Measurements from ENCODE around the gene POC1B. TPM values are rescaled to one million over a fixed set of nuclear protein-coding genes. Genes with fewer than 3 reads are reported as not detected.

The POC1B gene
- total and polyA plus RNA-seq, 2 donors (not counting 3 experiments of a cell fraction or from before 2014, with no cell fraction given) = 7.1 to 18.2 TPM

- no peak for DNase-seq (ENCODE audit: low read depth, low spot score)
- POLR2A ChIA-PET = no interaction called here
These were observed 145.9 kb downstream of the POC1B start for GRCh38 chr12:89379839-89380467.

GRCh38 chr12:89379148-89379838 lies 146.6 kb downstream of the POC1B start:
- no peak for TF ChIP-seq MAX (IDR thresholded peaks at IDR 0.05; ENCODE audit: insufficient read depth, insufficient read length)
- no peak for TF ChIP-seq MYC (IDR thresholded peaks at IDR 0.05; ENCODE audit: low read depth, low read length)
- no peak for TF ChIP-seq FOS (IDR thresholded peaks at IDR 0.05; ENCODE audit: borderline replicate concordance, insufficient read depth, low read length)
- no peak for TF ChIP-seq POLR2AphosphoS5 (IDR thresholded peaks at IDR 0.05; ENCODE audit: insufficient read depth, low read depth, low read length)
- no peak for TF ChIP-seq GATA2 (IDR thresholded peaks at IDR 0.05; ENCODE audit: insufficient read depth, insufficient read length, low read depth, low read length)
- no peak for TF ChIP-seq JUN (IDR thresholded peaks at IDR 0.05; ENCODE audit: borderline replicate concordance, insufficient read depth, insufficient read length, low read depth)
- TF ChIP-seq POLR2A (IDR thresholded peaks at IDR 0.05; ENCODE audit: low read depth, low read length) = no peak
- no peak for TF ChIP-seq EZH2 (IDR thresholded peaks at IDR 0.05; ENCODE audit: borderline replicate concordance, low read depth, low read length, severe bottlenecking)
- intact Hi-C loops (cut with micrococcal nuclease) = no loop called here
- no peaks in the 10 kb centered on the region for H3K79me2 ChIP-seq (ENCODE audit: control insufficient read depth, insufficient read depth, low read length)
- no peaks in the 10 kb centered on the region for H3K27me3 ChIP-seq (ENCODE audit: control insufficient read depth in 2 of 2, insufficient read depth in 2 of 2, low read length in 2 of 2)
- H3K9me1 ChIP-seq (replicated peaks; ENCODE audit: control insufficient read depth, extremely low read depth, insufficient read depth, low read length) = no peaks in the 10 kb centered on the region
- no peaks in the 10 kb centered on the region for H3K36me3 ChIP-seq (ENCODE audit: control insufficient read depth in 2 of 2, extremely low read depth in 1 of 2, insufficient read depth in 2 of 2, low read length in 2 of 2)
- H3K9ac ChIP-seq (replicated peaks; ENCODE audit: extremely low read depth, insufficient read depth, low read length) = no peak overlapping the region
- H3K9me3 ChIP-seq (replicated peaks; ENCODE audit: control insufficient read depth, insufficient read depth, low read length) = no peaks in the 10 kb centered on the region
- H3K4me3 ChIP-seq (replicated peaks in 1 of 3; ENCODE audit: insufficient read depth in 1 of 3, low read depth in 1 of 3, low read length in 3 of 3) = no peak overlapping the region
- H3K4me2 ChIP-seq (ENCODE audit: insufficient read depth, low read length) = no peak overlapping the region
- ChIA-PET POLR2A (no interaction called here), CTCF (no interaction called here)
- peaks cover 28% of the 10 kb centered on the region for H3K4me1 ChIP-seq (ENCODE audit: control insufficient read depth, extremely low read depth, insufficient read depth, low read length)
- BruUV-seq (replicated peaks) = no TSS peak
- no peak overlapping the region for H3K27ac ChIP-seq (ENCODE audit: insufficient read depth, low read depth, low read length)
- FAIRE-seq (no peak), DNase-seq (ENCODE audit: low read depth, low spot score) (no peak)
- dilution Hi-C loops (cut with MboI; ENCODE audit: extremely low pct_ligation_motif_present, low sequenced_read_pairs) = no loop called here
- H4K20me1 ChIP-seq (replicated peaks; ENCODE audit: control insufficient read depth, extremely low read depth, insufficient read depth, low read length) = no peaks in the 10 kb centered on the region
- H2AFZ ChIP-seq (ENCODE audit: low read depth, low read length) = no peak overlapping the region

More at GRCh38 chr12:89379839-89380467, 145.9 kb downstream of the POC1B start:
- BruUV-seq (replicated peaks) = no TSS peak
- H2AFZ ChIP-seq (ENCODE audit: low read depth, low read length) = no peak overlapping the region
- H3K27me3 ChIP-seq (ENCODE audit: control insufficient read depth in 2 of 2, insufficient read depth in 2 of 2, low read length in 2 of 2) = no peaks in the 10 kb centered on the region
- no peak overlapping the region for H3K9ac ChIP-seq (replicated peaks; ENCODE audit: extremely low read depth, insufficient read depth, low read length)
- intact Hi-C loops (cut with micrococcal nuclease) = no loop called here
- no peaks in the 10 kb centered on the region for H3K36me3 ChIP-seq (ENCODE audit: control insufficient read depth in 2 of 2, extremely low read depth in 1 of 2, insufficient read depth in 2 of 2, low read length in 2 of 2)
- no peaks in the 10 kb centered on the region for H3K79me2 ChIP-seq (ENCODE audit: control insufficient read depth, insufficient read depth, low read length)
- dilution Hi-C loops (cut with MboI; ENCODE audit: extremely low pct_ligation_motif_present, low sequenced_read_pairs) = no loop called here
- H3K4me3 ChIP-seq (replicated peaks in 1 of 3; ENCODE audit: insufficient read depth in 1 of 3, low read depth in 1 of 3, low read length in 3 of 3) = no peak overlapping the region
- CTCF ChIA-PET = no interaction called here
- no peak overlapping the region for H3K27ac ChIP-seq (ENCODE audit: insufficient read depth, low read depth, low read length)
- FAIRE-seq = no peak
- H3K9me3 ChIP-seq (replicated peaks; ENCODE audit: control insufficient read depth, insufficient read depth, low read length) = no peaks in the 10 kb centered on the region
- peaks cover 28% of the 10 kb centered on the region for H3K4me1 ChIP-seq (ENCODE audit: control insufficient read depth, extremely low read depth, insufficient read depth, low read length)
- TF ChIP-seq EZH2 (IDR thresholded peaks at IDR 0.05; ENCODE audit: borderline replicate concordance, low read depth, low read length, severe bottlenecking) (no peak), FOS (IDR thresholded peaks at IDR 0.05; ENCODE audit: borderline replicate concordance, insufficient read depth, low read length) (no peak), POLR2A (IDR thresholded peaks at IDR 0.05; ENCODE audit: low read depth, low read length) (no peak), POLR2AphosphoS5 (IDR thresholded peaks at IDR 0.05; ENCODE audit: insufficient read depth, low read depth, low read length) (no peak), GATA2 (IDR thresholded peaks at IDR 0.05; ENCODE audit: insufficient read depth, insufficient read length, low read depth, low read length) (no peak), MYC (IDR thresholded peaks at IDR 0.05; ENCODE audit: low read depth, low read length) (no peak), JUN (IDR thresholded peaks at IDR 0.05; ENCODE audit: borderline replicate concordance, insufficient read depth, insufficient read length, low read depth) (no peak)
- no peaks in the 10 kb centered on the region for H4K20me1 ChIP-seq (replicated peaks; ENCODE audit: control insufficient read depth, extremely low read depth, insufficient read depth, low read length)
- no peaks in the 10 kb centered on the region for H3K9me1 ChIP-seq (replicated peaks; ENCODE audit: control insufficient read depth, extremely low read depth, insufficient read depth, low read length)
- no peak overlapping the region for H3K4me2 ChIP-seq (ENCODE audit: insufficient read depth, low read length)

All from endothelial cell of umbilical vein (primary cell).